ENCODE measurements around the gene PKIG.

DNA sequence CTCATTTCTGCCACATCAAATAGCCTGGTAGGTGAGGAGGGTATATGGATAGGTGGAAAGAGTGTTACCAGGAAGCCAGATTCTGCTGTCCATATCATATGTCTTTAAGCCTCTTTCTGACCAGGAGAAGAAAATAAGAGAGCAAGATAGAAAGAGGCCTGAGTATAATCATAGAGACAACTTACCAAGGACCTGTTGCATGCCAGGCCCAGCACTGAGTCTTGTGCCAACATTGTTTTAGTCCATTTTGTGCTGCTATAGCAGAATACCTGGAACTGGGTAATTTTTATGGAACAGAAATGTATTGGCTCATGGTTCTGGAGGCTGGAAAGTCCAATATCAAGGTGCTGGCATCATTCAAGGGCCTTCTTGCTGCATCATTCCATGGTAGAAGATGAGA, 76.4 kb downstream of the PKIG start:
- TF ChIP-seq EZH2 (IDR thresholded peaks at IDR 0.05): no peak
- no peak for TF ChIP-seq POLR2AphosphoS5 (IDR thresholded peaks at IDR 0.05; ENCODE audit: borderline replicate concordance, low read depth, low read length)
